ENCODE data around the gene ITPR1.

The ITPR1 gene

GRCh38 chr3:4599612-4600011 lies 106.5 kb downstream of the ITPR1 start:
- no peak for DNase-seq

DNA sequence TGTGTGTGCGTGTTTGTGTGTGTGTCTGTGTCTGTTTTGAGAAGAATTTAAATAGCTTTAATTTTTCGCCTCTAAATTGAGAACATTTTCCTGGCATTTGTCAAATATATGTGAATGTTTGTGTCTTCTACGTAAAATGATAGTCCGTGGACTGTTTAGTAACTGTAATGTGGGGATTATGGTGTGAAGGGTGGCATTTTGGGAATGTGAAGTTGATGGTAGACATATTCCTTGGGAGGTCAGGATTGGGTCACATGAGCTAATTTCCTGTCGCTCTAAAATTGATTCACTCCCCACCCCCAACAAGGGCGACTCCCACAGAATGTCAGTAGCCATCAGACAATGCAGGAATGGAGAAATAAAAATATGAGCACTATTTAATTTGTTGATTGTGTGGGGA lies 107.3 kb downstream of the ITPR1 start:
- no peak for DNase-seq

DNA sequence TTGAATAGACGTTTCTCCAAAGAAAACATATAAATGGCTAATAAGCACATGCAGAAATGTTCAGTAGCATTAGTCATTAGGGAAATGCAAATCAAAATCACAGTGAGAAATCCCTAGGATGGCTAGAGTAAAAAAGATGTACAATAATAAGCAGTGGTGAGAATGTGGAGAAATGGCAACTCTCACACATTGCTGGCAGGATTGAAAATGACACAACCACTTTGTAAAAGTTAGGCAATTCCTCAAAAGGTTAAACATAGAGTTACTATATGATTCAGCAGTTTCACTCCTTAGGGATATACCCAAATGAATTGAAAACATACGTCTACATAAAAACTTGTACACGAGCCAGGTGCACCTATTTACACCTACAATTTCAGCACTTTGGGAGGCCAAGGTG lies 108.7 kb downstream of the ITPR1 start:
- no peak for DNase-seq

DNA sequence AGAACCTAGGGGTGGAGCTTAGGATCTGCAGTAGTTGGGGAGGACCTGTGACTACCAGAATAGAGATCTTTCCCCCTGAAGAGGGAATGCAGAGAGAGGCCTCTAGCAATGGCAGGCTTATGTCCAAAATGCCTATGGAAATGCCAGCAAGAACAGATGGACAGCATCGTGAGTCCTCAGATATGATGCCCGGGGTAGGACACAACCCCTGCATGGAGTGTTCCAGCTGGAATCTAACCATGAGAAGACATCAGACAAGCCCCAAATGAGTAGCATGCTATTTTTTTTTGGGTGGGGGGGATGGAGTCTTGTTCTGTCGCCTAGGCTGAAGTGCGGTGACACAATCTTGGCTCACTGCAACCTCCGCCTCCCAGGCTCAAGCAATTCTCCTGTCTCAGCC lies 111.5 kb downstream of the ITPR1 start:
- DNase-seq, result no peak

- no peak for DNase-seq
Measured at GRCh38 chr3:4606911-4607310, 113.8 kb downstream of the ITPR1 start.

- no peak for DNase-seq
Measured at GRCh38 chr3:4613366-4613765, 120.2 kb downstream of the ITPR1 start.

GRCh38 chr3:4614070-4614469 lies 120.9 kb downstream of the ITPR1 start:
- DNase-seq, result no peak

GRCh38 chr3:4614927-4615326 lies 121.8 kb downstream of the ITPR1 start:
- DNase-seq, result no peak

DNA sequence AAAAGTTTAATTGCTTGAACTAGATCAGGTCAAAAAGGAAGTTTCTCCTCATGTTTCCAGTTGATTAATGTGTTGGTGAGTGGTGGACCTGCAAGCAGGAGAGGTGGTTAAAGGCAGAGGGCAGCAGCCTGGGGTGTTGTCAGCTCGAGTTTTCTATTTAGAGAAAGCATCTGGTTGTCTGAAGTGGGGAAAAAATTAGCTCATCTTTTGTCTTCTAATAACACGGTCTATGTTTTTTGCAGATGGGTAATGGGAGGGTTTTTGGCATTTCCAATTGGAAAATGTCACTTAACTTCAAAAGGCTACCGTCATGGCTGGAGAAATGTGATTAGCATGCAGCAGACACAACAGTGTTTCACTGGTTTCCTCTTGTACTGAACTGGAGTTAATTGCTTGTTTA lies 122.6 kb downstream of the ITPR1 start:
- no peak for DNase-seq

DNA sequence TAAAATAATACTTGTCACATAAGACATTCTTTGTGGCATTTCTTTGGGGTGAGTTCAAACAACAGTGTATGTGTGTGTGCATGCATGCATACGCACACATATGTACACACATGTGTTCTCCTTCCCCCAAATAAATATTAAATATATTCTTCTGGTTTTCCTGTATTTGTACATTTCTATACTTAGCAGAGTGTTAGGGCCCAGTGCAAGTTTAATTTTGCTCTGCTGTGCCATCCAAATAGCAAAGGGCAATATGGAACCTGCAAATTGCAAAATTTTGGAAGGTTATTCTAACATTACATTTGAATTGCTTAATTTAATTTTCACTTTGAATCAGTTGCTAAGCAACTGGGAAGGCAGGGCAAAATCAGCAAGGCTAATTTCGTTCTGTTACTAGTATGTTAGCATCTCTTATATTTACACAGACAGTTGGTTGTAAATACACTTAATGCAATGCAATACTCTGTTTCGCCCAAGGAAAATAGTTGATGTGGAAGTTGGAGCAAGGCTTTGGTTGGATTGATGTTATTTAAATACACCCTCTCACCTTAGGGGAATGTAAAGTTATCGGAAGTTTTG lies 130.4 kb downstream of the ITPR1 start:
- DNase-seq, result no peak

DNA sequence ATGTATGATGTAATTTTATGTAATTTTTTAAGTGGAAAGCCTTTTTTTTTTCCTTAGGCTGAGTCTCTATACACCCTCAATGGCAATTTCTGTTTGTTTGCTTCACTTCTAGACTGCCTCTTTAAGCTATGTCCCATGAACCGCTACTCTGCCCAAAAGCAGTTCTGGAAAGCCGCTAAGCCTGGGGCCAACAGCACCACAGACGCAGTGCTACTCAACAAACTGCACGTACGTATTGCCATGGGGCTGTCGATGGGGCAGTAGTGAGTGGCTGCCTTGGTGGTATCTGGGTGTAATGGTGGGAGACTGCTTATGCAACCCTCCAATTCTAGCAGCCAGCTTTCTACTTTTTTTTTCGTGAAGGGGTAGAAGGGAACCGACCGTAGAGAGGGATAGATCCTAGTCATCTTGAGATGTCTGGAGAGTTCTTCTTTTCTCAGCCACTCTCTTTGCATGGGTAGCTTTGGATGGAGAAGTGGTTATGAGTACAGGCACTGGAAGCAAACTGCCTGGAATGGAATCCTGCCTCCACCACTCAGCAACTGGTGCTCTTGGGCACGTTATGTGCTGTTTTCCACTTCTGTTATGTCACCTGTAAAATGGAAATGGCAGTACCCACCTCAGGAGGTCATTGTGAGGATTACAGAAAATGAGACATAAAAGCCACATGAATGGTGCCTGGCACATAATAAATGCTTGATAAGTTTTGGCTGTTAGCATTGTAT lies 134.7 kb downstream of the ITPR1 start:
- no peak for DNase-seq

DNA sequence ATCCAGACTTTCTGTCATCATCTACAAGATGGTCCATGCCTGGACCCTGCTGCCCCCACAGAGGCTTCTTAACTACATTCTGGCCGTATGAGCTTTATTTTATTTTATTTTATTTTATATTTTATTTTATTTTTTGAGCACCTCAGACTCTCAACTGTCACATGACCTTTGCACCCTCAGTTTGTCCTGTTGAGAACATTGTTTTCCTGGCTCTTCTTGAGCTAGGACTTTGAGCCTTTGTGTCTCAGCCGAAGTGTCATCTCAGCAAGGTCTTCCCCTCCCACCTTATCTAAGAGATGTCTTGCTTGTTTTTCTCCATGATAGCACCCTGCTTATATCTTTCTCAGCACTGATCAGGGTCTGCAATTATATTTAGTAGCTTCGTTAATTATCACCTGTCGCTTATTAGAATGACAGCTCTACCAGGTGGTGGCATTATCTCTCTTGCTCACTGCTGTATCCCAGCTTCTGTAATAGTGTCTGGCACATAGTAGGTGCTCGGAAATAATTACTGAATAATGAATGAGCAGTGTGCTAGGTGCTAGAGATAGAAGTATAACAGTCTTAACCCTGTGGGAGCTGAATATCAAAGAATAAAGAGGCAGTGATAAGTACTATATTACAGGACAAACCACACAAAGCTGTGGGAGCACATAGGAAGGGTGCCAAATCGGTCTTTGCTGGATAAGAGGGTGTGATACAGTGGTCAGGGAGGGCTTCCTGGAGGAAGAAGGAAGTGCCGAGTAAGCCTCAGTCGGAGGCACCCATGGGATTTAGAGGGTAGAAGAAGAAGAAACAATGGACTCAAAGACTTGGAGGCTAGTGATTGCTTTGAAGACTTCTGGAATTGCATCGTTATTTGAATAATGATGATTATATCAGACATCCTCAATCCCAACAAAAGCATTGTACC lies 136.2 kb downstream of the ITPR1 start:
- DNase-seq, result peak; percentile 5

GRCh38 chr3:4633078-4634004 lies 140.2 kb downstream of the ITPR1 start:
- peak; percentile 76 for DNase-seq

DNA sequence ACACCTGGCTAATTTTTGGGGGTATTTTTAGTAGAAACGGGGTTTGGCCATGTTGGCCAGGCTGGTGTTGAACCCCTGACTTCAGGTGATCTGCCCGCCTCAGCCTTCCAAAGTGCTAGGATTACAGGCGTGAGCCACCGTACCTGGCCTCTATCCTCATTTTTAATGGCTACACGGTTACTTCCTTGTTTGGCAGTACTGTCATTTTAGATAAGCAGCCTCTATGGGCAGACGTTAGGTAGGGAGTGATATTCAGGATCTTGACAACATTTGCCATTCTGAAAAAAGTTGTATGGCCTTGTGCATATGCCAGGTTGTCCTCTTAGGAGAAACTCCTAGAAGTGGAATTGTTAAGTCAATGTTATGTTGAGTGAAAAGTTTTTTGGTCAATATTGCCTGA lies 141.7 kb downstream of the ITPR1 start:
- DNase-seq, result peak; percentile 27

GRCh38 chr3:4637265-4637664 lies 144.1 kb downstream of the ITPR1 start:
- no peak for DNase-seq

DNA sequence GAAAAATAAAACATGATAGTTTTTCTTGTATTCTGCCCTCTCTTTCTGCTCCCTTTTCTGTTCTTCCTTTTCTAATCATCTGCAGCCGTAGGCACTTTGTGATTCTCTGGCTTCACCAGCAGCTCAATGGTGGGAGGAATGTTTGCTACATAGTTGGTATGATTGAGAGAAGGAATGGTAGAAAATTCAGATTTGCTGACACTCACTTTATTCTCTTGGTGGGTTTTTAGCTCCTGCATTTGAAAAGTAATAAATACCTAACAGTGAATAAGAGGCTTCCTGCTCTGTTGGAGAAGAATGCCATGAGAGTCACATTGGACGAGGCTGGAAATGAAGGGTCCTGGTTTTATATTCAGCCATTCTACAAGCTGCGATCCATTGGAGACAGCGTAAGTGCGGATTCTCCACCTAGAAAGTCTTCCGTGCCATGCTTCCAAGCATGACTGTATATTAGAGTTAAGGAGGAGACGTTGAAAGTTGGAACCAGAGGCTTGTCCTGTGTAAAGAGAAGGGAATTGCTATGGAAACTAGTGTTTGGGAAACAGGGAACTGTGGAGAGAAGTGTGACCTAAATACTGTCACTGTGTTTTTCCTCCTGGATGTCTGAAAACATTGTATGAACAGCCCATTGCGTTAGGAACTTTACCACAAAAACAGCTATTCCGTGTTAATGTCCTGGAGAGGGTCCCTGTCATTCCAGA lies 148.9 kb downstream of the ITPR1 start:
- DNase-seq, result no peak

DNA sequence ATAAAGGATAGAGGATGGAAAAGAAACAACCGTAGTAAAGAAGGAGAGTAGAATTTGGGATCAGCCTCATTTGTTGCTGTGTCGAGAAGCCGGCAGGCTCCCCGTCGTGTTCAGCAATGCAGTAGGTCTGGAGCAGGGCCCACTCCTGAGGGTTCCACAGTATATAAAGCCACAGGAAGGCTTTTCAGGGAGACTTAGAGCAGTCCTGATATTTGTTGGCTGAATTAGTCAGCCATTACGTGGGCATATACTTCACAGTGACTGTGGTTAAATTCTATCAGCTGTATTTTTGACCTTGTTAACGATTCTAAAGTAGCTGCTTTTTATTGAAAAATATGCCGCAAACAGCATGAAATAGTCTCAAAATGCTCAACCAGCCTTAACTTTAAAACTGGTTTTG lies 149.5 kb downstream of the ITPR1 start:
- DNase-seq, result no peak

DNA sequence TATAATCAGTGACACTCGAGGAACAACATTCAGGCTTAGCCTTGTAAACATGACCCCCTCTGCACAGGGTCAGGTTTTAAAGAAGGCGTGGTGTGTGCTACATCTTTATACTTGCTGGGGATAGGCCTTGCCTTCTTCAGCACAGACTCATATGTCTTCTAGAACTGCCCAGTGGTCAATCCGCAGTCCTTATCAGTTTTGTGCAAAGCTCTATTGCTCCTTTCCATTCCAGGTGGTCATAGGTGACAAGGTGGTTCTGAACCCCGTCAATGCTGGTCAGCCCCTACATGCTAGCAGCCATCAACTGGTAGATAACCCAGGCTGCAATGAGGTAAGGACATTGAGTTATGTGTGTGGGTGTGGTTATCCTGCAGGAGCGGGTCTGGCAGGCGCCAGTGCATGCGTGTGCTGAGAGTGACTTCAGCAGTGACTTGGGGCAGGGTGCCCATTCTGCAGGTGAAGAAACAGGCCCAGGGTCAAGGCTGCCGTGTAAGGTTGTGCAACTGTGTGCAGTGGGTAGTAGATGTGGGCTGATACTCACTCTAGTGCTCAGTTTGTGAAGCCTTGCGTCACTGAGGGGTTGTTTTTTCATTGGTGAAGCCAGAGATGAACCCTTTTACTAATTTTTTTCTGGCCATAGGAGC lies 150.9 kb downstream of the ITPR1 start:
- peak; percentile 16 for DNase-seq

DNA sequence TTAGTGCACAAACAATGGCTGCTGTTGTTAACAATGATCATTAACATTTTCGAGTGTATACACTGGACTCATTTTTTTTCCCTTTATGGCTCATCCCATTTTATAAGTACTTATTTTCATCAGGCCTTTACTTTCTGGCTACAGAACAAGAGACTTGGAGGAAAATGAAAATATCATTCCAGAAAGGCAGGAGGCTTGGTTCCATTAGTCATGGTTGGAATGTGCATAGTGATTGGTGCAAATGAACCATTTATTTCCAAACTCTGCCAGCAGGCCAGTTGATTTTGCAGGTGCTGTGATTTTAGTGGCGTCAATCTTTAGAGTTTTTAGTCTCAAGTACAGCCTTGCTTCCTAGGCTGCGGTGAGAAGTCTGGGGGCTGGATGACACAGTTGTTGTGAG lies 151.8 kb downstream of the ITPR1 start:
- no peak for DNase-seq

GRCh38 chr3:4645468-4645867 lies 152.3 kb downstream of the ITPR1 start:
- no peak for DNase-seq

GRCh38 chr3:4647411-4647810 lies 154.3 kb downstream of the ITPR1 start:
- DNase-seq, result no peak
